Measurements from ENCODE around the gene URB1. TPM values are rescaled to one million over a fixed set of nuclear protein-coding genes. Genes with fewer than 3 reads are reported as not detected.

URB1 gene
- total and polyA plus RNA-seq, 2 donors (not counting 3 experiments of a cell fraction or from before 2014, with no cell fraction given), result 8.0 to 27.3 TPM

DNA sequence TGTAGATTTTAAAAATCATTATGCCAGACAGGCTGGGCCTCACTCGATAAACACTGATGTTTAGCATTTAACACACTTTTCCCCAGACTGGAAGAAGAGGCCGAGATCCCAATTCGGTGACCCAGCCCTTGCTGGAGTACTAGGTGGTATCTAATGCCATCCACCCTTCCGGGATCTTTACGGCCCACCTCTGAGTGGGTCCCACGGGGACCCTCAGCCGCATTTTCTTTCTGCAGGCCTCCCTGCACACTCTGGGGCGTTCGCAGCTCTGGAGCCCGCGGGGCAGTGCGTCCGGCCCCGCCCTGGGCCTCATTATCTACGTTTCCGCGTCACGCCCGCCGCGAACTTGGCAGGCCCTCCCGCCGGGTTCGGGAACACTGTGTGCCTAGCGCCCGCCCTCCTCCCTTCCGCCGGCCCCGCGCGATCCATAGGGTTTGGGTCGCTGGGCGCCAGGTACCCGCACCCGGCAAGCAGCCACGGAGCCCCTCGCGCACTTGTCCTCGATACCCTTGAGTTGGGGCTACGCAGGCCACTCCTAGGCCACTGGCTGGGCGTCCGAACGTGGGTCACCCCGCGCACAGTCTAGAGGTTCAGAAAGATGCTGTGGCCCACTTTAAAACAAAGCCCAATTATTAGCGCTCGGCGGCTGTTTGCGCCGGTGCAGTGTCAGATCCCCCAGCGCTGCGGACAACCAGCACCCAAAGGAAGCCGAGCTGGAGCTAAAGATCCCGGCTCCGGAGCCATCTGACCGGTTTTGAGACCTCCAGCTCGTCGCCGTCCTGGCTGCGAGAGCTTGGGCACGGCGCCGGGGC lies 18.7 kb upstream of the URB1 start:
- peak overlapping the region; percentile 46 to 81 (median 73) for H3K4me3 ChIP-seq (replicated peaks in 1 of 3; ENCODE audit: insufficient read depth in 1 of 3, low read depth in 1 of 3, low read length in 3 of 3)
- no peaks in the 10 kb centered on the region for H3K9me1 ChIP-seq (replicated peaks; ENCODE audit: control insufficient read depth, extremely low read depth, insufficient read depth, low read length)
- peak overlapping the region; percentile 55 for H2AFZ ChIP-seq (ENCODE audit: low read depth, low read length)
- ChIA-PET CTCF (interaction anchor here (1.1 to 13.1 kb wide), 8 partner anchors 8 to 186 kb away, joined by 3 to 286 read pairs (median 8); no protein-coding TSS in a partner anchor), POLR2A (interaction anchor here (0.6 to 0.9 kb wide), 2 partner anchors 64 to 328 kb away, joined by 3 to 4 read pairs; no protein-coding TSS in a partner anchor)
- H3K79me2 ChIP-seq (ENCODE audit: control insufficient read depth, insufficient read depth, low read length), result peaks cover 41% of the 10 kb centered on the region
- H3K9ac ChIP-seq (replicated peaks; ENCODE audit: extremely low read depth, insufficient read depth, low read length), result peak overlapping the region; percentile 99
- TF ChIP-seq FOS (IDR thresholded peaks at IDR 0.05; ENCODE audit: borderline replicate concordance, insufficient read depth, low read length), result no peak
- TF ChIP-seq POLR2AphosphoS5 (IDR thresholded peaks at IDR 0.05; ENCODE audit: insufficient read depth, low read depth, low read length), result peak; percentile 40
- TF ChIP-seq POLR2A (IDR thresholded peaks at IDR 0.05; ENCODE audit: low read depth, low read length), result peak; percentile 18
- FAIRE-seq (peak; percentile 81), DNase-seq (ENCODE audit: low read depth, low spot score) (peak; percentile 57)
- no peaks in the 10 kb centered on the region for H3K36me3 ChIP-seq (ENCODE audit: control insufficient read depth in 2 of 2, extremely low read depth in 1 of 2, insufficient read depth in 2 of 2, low read length in 2 of 2)
- intact Hi-C loops (cut with micrococcal nuclease), result loop anchor here (1.0 to 2.0 kb wide), 4 partner anchors 8 to 88 kb away; partner anchors contain the start of gene URB1
- TSS peak; percentile 44 for BruUV-seq (replicated peaks)
- H3K4me1 ChIP-seq (ENCODE audit: control insufficient read depth, extremely low read depth, insufficient read depth, low read length), result peaks cover 37% of the 10 kb centered on the region
- H3K27me3 ChIP-seq (ENCODE audit: control insufficient read depth in 2 of 2, insufficient read depth in 2 of 2, low read length in 2 of 2), result no peaks in the 10 kb centered on the region
- H3K4me2 ChIP-seq (ENCODE audit: insufficient read depth, low read length), result peak overlapping the region; percentile 88
- H3K9me3 ChIP-seq (replicated peaks; ENCODE audit: control insufficient read depth, insufficient read depth, low read length), result no peaks in the 10 kb centered on the region
- H3K27ac ChIP-seq (ENCODE audit: insufficient read depth, low read depth, low read length), result peak overlapping the region; percentile 99
- no peaks in the 10 kb centered on the region for H4K20me1 ChIP-seq (replicated peaks; ENCODE audit: control insufficient read depth, extremely low read depth, insufficient read depth, low read length)
- dilution Hi-C loops (cut with MboI; ENCODE audit: extremely low pct_ligation_motif_present, low sequenced_read_pairs), result no loop called here

DNA sequence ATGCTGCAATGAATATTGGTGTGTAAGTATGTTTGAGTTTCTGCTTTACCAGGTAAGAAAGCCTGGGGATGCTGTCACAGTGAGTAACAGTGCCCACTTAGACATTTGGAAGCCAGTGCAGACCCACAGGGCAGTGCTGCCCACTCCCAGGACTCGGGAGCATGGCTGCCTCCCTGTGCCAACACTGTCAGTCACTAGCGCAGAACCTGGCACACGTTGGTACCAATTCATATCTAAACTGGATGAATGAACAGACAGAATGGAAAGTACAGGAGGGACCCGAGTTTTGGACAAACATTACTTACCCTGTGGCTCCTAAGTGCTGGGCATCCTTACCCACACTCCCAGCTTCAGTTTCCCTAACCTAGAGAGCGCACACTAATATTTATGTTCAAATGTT lies 18.1 kb upstream of the URB1 start:
- Histone ChIP-seq H3K4me3 (replicated peaks in 1 of 3; ENCODE audit: insufficient read depth in 1 of 3, low read depth in 1 of 3, low read length in 3 of 3) (peak overlapping the region in 1 of 3 experiments; percentile 17), H3K4me1 (ENCODE audit: control insufficient read depth, extremely low read depth, insufficient read depth, low read length) (peaks cover 42% of the 10 kb centered on the region), H4K20me1 (replicated peaks; ENCODE audit: control insufficient read depth, extremely low read depth, insufficient read depth, low read length) (no peaks in the 10 kb centered on the region), H3K27me3 (ENCODE audit: control insufficient read depth in 2 of 2, insufficient read depth in 2 of 2, low read length in 2 of 2) (no peaks in the 10 kb centered on the region), H2AFZ (ENCODE audit: low read depth, low read length) (no peak overlapping the region), H3K9me1 (replicated peaks; ENCODE audit: control insufficient read depth, extremely low read depth, insufficient read depth, low read length) (no peaks in the 10 kb centered on the region), H3K9ac (replicated peaks; ENCODE audit: extremely low read depth, insufficient read depth, low read length) (peak overlapping the region; percentile 99), H3K27ac (ENCODE audit: insufficient read depth, low read depth, low read length) (peak overlapping the region; percentile 99), H3K4me2 (ENCODE audit: insufficient read depth, low read length) (peak overlapping the region; percentile 88), H3K36me3 (ENCODE audit: control insufficient read depth in 2 of 2, extremely low read depth in 1 of 2, insufficient read depth in 2 of 2, low read length in 2 of 2) (no peaks in the 10 kb centered on the region), H3K79me2 (ENCODE audit: control insufficient read depth, insufficient read depth, low read length) (peaks cover 36% of the 10 kb centered on the region), H3K9me3 (replicated peaks; ENCODE audit: control insufficient read depth, insufficient read depth, low read length) (no peaks in the 10 kb centered on the region)
- TF ChIP-seq POLR2A (IDR thresholded peaks at IDR 0.05; ENCODE audit: low read depth, low read length), result no peak
- TF ChIP-seq GATA2 (IDR thresholded peaks at IDR 0.05; ENCODE audit: insufficient read depth, insufficient read length, low read depth, low read length), result no peak
- TF ChIP-seq, protein P1, sequence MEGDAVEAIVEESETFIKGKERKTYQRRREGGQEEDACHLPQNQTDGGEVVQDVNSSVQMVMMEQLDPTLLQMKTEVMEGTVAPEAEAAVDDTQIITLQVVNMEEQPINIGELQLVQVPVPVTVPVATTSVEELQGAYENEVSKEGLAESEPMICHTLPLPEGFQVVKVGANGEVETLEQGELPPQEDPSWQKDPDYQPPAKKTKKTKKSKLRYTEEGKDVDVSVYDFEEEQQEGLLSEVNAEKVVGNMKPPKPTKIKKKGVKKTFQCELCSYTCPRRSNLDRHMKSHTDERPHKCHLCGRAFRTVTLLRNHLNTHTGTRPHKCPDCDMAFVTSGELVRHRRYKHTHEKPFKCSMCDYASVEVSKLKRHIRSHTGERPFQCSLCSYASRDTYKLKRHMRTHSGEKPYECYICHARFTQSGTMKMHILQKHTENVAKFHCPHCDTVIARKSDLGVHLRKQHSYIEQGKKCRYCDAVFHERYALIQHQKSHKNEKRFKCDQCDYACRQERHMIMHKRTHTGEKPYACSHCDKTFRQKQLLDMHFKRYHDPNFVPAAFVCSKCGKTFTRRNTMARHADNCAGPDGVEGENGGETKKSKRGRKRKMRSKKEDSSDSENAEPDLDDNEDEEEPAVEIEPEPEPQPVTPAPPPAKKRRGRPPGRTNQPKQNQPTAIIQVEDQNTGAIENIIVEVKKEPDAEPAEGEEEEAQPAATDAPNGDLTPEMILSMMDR (IDR thresholded peaks at IDR 0.05; ENCODE audit: extremely low read depth in 1 of 2, insufficient read depth in 1 of 2, low read depth in 1 of 2, low read length in 2 of 2), result no peak
- no peak for TF ChIP-seq MYC (IDR thresholded peaks at IDR 0.05; ENCODE audit: low read depth, low read length)
- no peak for TF ChIP-seq MAX (IDR thresholded peaks at IDR 0.05; ENCODE audit: insufficient read depth, insufficient read length)
- TF ChIP-seq FOS (IDR thresholded peaks at IDR 0.05; ENCODE audit: borderline replicate concordance, insufficient read depth, low read length), result no peak
- no peak for TF ChIP-seq POLR2AphosphoS5 (IDR thresholded peaks at IDR 0.05; ENCODE audit: insufficient read depth, low read depth, low read length)
- TF ChIP-seq JUN (IDR thresholded peaks at IDR 0.05; ENCODE audit: borderline replicate concordance, insufficient read depth, insufficient read length, low read depth), result no peak
- no peak for TF ChIP-seq EZH2 (IDR thresholded peaks at IDR 0.05; ENCODE audit: borderline replicate concordance, low read depth, low read length, severe bottlenecking)
- BruUV-seq (replicated peaks), result no TSS peak
- FAIRE-seq (no peak), DNase-seq (ENCODE audit: low read depth, low spot score) (no peak)
- intact Hi-C loops (cut with micrococcal nuclease) (loop anchor here (1.0 kb wide), 2 partner anchors 8 to 88 kb away; no protein-coding TSS in a partner anchor), dilution Hi-C loops (cut with MboI; ENCODE audit: extremely low pct_ligation_motif_present, low sequenced_read_pairs) (no loop called here)
- POLR2A ChIA-PET, result interaction anchor here (0.6 kb wide), 1 partner anchor 329 kb away, joined by 3 read pairs; no protein-coding TSS in a partner anchor
- CTCF ChIA-PET, result interaction anchor here (1.1 to 13.1 kb wide), 7 partner anchors 8 to 187 kb away, joined by 3 to 286 read pairs (median 6); no protein-coding TSS in a partner anchor

Data from endothelial cell of umbilical vein (primary cell).